Left ventricle myocardium inferior (tissue), 1 donor: ENCODE measurements around the gene OR8G5. TPM values are rescaled to one million over a fixed set of nuclear protein-coding genes. Genes with fewer than 3 reads are reported as not detected.
"Not testable (repeated sequence)": the region's sequence is repeated elsewhere in the genome, so short reads cannot be mapped to it uniquely, and the experiment has no call there.

ENCODE experiments used
- DNase-seq: peaks from one replicate; pipeline ENCODE4 v3.0.0-alpha.2; 2020
- H3K27ac ChIP-seq: fragments of 200-600 bp; replicated peaks from 2 replicates; pipeline ENCODE4 v1.8.0; 2021
- H3K27me3 ChIP-seq: fragments of 200-600 bp; 2 replicates; pipeline ENCODE4 v1.8.0; 2021; ENCODE audit warnings: low read depth
- H3K36me3 ChIP-seq: fragments of 200-600 bp; 2 replicates; pipeline ENCODE4 v1.8.0; 2021
- H3K4me1 ChIP-seq: fragments of 200-600 bp; 2 replicates; pipeline ENCODE4 v1.8.0; 2021
- H3K4me3 ChIP-seq: fragments of 200-600 bp; 2 replicates; pipeline ENCODE4 v1.8.0; 2021; ENCODE audit warnings: mild to moderate bottlenecking, moderate library complexity
- H3K9me3 ChIP-seq: fragments of 200-600 bp; replicated peaks from 2 replicates; pipeline ENCODE4 v1.8.0; 2021
- intact Hi-C: fragments of 100-400 bp; cut with micrococcal nuclease; formaldehyde crosslinking; loops from one replicate; pipeline ENCODE4 v1.11.0; 2022
- total RNA-seq: library from RNA; stranded (reverse); fragmentation: NEBNext Ultra II Directional; extraction: Animal tissue kit (Norgen Biotek cat#: 25700); gene quantifications from one replicate; pipeline ENCODE4 v1.2.1, GENCODE V29; 2021
- TF ChIP-seq, protein P1 (sequence below): fragments of 200-600 bp; IDR thresholded peaks from 2 replicates; pipeline ENCODE4 v1.8.0; 2021; ENCODE audit warnings: antibody characterized with exemption, mild to moderate bottlenecking, borderline replicate concordance
- donor health status: DM: no; HTN: yes; CAD: no; lungs with severe emphysema.

OR8G5 gene
- total RNA-seq, 1 donor from 2014 or later: not detected

- TF ChIP-seq, protein P1, sequence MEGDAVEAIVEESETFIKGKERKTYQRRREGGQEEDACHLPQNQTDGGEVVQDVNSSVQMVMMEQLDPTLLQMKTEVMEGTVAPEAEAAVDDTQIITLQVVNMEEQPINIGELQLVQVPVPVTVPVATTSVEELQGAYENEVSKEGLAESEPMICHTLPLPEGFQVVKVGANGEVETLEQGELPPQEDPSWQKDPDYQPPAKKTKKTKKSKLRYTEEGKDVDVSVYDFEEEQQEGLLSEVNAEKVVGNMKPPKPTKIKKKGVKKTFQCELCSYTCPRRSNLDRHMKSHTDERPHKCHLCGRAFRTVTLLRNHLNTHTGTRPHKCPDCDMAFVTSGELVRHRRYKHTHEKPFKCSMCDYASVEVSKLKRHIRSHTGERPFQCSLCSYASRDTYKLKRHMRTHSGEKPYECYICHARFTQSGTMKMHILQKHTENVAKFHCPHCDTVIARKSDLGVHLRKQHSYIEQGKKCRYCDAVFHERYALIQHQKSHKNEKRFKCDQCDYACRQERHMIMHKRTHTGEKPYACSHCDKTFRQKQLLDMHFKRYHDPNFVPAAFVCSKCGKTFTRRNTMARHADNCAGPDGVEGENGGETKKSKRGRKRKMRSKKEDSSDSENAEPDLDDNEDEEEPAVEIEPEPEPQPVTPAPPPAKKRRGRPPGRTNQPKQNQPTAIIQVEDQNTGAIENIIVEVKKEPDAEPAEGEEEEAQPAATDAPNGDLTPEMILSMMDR: no peak
- intact Hi-C loops: no loop called here
- DNase-seq: no peak
- no peaks in the 10 kb centered on the region for H3K27me3 ChIP-seq
- H3K27ac ChIP-seq: no peak overlapping the region
- no peaks in the 10 kb centered on the region for H3K36me3 ChIP-seq
- H3K4me3 ChIP-seq: no peak overlapping the region
- no peaks in the 10 kb centered on the region for H3K9me3 ChIP-seq
- H3K4me1 ChIP-seq: no peaks in the 10 kb centered on the region
These were observed 17.7 kb upstream of the OR8G5 start for GRCh38 chr11:124238512-124238911.

DNA sequence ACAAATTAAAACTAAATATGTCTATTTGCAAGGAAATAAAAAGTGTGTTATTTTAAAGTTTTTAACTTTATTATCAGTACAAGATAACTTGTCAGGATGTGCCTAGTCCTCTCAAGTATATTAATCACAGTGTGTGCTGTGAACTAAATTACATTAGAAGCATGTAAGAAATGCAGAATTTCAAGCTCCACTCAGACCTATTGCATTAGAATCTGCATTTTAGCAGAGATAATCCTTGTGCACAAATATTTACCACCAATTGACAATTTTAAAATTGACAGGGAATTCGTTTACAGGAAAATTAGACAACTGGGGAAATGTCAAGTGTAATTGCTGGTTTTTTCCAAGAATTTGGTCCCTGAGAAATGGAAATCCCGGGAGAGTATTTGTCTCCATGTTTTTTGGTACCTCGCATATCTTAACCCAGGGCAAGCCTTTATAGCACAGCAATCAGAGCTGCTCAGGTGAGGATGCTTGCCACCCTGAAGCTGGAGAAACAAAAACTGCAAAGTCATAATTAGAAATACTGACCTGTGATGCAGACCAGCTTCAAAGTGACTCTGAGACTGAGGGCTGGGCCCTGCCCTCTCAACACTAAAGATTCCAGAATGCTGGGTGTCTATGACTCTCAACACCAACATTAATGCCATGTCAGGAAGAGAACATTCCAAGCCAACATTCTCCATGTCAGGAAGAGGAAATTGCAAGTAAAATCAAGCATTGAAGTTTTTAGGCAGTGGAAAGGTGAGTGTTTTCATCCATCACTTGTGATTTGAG is 15.4 kb upstream of the OR8G5 start, which contains the start of gene OR8G1:
TSS of gene OR8G1 (plus strand) at position 475 of the 777 bp plus-strand sequence. CDS start 8,581 bp downstream, outside the sequence.
- Histone ChIP-seq H3K4me3 (no peak within 1 kb of the TSS), H3K27me3 (no peaks in the 10 kb centered on the region), H3K27ac (no peak within 1 kb of the TSS), H3K9me3 (no peaks in the 10 kb centered on the region), H3K4me1 (no peaks in the 10 kb centered on the region), H3K36me3 (no peaks in the 10 kb centered on the region)
- no peak for DNase-seq
- intact Hi-C loops: no loop called here
- TF ChIP-seq, protein P1: no peak

GRCh38 chr11:124249869-124250268 is 6.3 kb upstream of the OR8G5 start:
- H3K9me3 ChIP-seq, intact Hi-C loops, DNase-seq, H3K4me1 ChIP-seq, H3K27ac ChIP-seq, H3K4me3 ChIP-seq, H3K36me3 ChIP-seq, H3K27me3 ChIP-seq: not testable (repeated sequence)

DNA sequence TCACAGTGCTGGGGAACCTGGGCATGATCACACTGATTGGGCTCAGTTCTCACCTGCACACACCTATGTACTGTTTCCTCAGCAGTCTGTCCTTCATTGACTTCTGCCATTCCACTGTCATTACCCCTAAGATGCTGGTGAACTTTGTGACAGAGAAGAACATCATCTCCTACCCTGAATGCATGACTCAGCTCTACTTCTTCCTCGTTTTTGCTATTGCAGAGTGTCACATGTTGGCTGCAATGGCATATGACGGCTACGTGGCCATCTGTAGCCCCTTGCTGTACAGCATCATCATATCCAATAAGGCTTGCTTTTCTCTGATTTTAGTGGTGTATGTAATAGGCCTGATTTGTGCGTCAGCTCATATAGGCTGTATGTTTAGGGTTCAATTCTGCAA is 8.9 kb downstream of the OR8G5 start:
- intact Hi-C loops, H3K36me3 ChIP-seq, H3K27ac ChIP-seq, H3K9me3 ChIP-seq, H3K27me3 ChIP-seq, DNase-seq, H3K4me3 ChIP-seq, H3K4me1 ChIP-seq: not testable (repeated sequence)

- H3K27ac ChIP-seq, intact Hi-C loops, H3K4me3 ChIP-seq, H3K27me3 ChIP-seq, H3K4me1 ChIP-seq, H3K9me3 ChIP-seq, DNase-seq, H3K36me3 ChIP-seq: not testable (repeated sequence)
These were observed 14.7 kb downstream of the OR8G5 start for GRCh38 chr11:124270886-124271285.

GRCh38 chr11:124274000-124274399 is 17.8 kb downstream of the OR8G5 start:
- TF ChIP-seq, protein P1: no peak
- no peak for DNase-seq
- H3K4me1 ChIP-seq: no peaks in the 10 kb centered on the region
- H3K36me3 ChIP-seq: no peaks in the 10 kb centered on the region
- no peak overlapping the region for H3K4me3 ChIP-seq
- intact Hi-C loops: no loop called here
- no peak overlapping the region for H3K27ac ChIP-seq
- no peaks in the 10 kb centered on the region for H3K9me3 ChIP-seq
- H3K27me3 ChIP-seq: no peaks in the 10 kb centered on the region

DNA sequence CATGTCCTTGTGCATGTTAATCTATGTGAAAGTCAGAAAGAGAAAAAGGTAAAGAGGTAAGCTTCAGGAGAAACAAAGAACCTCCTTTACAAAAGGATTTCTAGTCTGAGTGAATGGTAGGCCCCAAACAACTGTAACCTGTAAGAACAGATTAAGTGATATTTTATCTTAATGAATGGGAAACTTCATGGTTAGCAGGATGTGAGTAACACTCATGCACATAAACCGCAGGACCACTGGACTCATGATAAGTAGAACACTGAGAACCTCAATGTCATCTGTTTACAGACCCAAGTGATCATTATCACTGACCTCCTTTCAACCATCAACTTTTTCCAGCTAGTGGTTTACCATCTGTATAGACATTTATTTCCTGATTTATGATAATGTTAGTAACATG is 19.9 kb downstream of the OR8G5 start:
- Histone ChIP-seq H3K36me3 (no peaks in the 10 kb centered on the region), H3K4me3 (no peak overlapping the region), H3K4me1 (no peaks in the 10 kb centered on the region), H3K27ac (no peak overlapping the region), H3K27me3 (no peaks in the 10 kb centered on the region), H3K9me3 (peaks cover 10% of the 10 kb centered on the region)
- DNase-seq: no peak
- TF ChIP-seq, protein P1: no peak
- intact Hi-C loops: no loop called here
